Vagina (tissue), 2 donors: ENCODE results near the gene PTPRN2. TPM values are rescaled to one million over a fixed set of nuclear protein-coding genes. Genes with fewer than 3 reads are reported as not detected.
A peak's percentile ranks its signal among the peaks of the same experiment; 100 is the strongest.
"Not testable (repeated sequence)": the region's sequence is repeated elsewhere in the genome, so short reads cannot be mapped to it uniquely, and the experiment has no call there.

ENCODE experiments used
- DNase-seq, 2 donors: peaks; one replicate each; pipeline ENCODE4 v3.0.0-alpha.2; 2017; ENCODE audit errors: extremely low spot score in 2 of 2
- H3K27ac ChIP-seq: fragments of 200-600 bp; sonication (generic); one replicate; pipeline ENCODE4 v1.5.1; 2019
- H3K27me3 ChIP-seq: fragments of 200-600 bp; sonication (generic); one replicate; pipeline ENCODE4 v1.5.1; 2019
- H3K36me3 ChIP-seq, 2 donors: fragments of 200-600 bp; sonication (generic); one replicate each; pipeline ENCODE4 v1.5.1; 2017 to 2019
- H3K4me1 ChIP-seq: fragments of 200-600 bp; sonication (generic); one replicate; pipeline ENCODE4 v1.5.1; 2019
- H3K4me3 ChIP-seq, 2 donors: fragments of 200-600 bp; sonication (generic); 1 replicate in 1 of 2; 2 replicates in 1 of 2; pipeline ENCODE4 v1.5.1; 2016 to 2019
- H3K9me3 ChIP-seq: fragments of 200-600 bp; sonication (generic); one replicate; pipeline ENCODE4 v1.5.1; 2019
- POLR2A ChIP-seq, 2 donors: fragments of 450-650 bp; IDR thresholded peaks; one replicate each; pipeline ENCODE4 v1.6.1; 2017; ENCODE audit warnings: antibody characterized with exemption in 2 of 2, mild to moderate bottlenecking in 2 of 2, moderate library complexity in 2 of 2
- POLR2AphosphoS5 ChIP-seq, 2 donors: sonication (generic); formaldehyde crosslinking; IDR thresholded peaks; one replicate each; pipeline ENCODE4 v1.9.0; 2017; ENCODE audit warnings: antibody characterized with exemption in 2 of 2, mild to moderate bottlenecking in 2 of 2, low read depth in 1 of 2; ENCODE audit not compliant: insufficient read depth in 1 of 2
- intact Hi-C: fragments of 100-400 bp; cut with DNase I; formaldehyde crosslinking; loops from one replicate; pipeline ENCODE4 v1.15.1; 2023
- total RNA-seq: library from RNA; depleted of rRNA; stranded (reverse); fragments of >200 nt; gene quantifications from one replicate; pipeline ENCODE4 v1.2.3, GENCODE V29; 2016
- TF ChIP-seq, protein P1 (sequence below), 3 experiments: fragments of 450-650 bp in 2 of 3; fragments of 200-600 bp in 1 of 3; sonication (generic) in 1 of 3; IDR thresholded peaks; one replicate each; pipeline ENCODE4 v1.5.1; 2017 to 2019; ENCODE audit warnings: antibody characterized with exemption in 3 of 3, mild to moderate bottlenecking in 2 of 3, moderate library complexity in 2 of 3

The PTPRN2 gene
- total RNA-seq, 1 donor from 2014 or later: 7.4 TPM

DNA sequence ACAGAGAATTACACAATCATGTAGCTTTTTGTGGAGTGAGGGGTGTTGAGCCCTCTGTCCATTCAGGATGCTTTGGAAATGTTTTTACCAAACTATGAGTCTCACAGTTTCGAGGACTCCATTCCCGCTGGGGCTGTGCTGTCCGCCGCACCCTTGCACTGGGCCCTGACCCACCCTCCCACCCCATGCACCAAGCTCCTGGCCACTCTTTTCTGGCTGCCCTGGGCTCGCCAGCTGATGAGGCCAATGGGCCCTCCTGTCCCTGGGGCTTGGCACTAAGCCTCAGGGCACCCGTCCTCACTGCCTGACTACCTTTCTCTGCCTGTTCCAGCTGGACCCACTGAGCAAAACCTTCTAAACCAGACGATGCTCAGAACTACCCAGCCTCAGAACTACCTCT is 332.1 kb downstream of the PTPRN2 start:
- TF ChIP-seq, protein P1, sequence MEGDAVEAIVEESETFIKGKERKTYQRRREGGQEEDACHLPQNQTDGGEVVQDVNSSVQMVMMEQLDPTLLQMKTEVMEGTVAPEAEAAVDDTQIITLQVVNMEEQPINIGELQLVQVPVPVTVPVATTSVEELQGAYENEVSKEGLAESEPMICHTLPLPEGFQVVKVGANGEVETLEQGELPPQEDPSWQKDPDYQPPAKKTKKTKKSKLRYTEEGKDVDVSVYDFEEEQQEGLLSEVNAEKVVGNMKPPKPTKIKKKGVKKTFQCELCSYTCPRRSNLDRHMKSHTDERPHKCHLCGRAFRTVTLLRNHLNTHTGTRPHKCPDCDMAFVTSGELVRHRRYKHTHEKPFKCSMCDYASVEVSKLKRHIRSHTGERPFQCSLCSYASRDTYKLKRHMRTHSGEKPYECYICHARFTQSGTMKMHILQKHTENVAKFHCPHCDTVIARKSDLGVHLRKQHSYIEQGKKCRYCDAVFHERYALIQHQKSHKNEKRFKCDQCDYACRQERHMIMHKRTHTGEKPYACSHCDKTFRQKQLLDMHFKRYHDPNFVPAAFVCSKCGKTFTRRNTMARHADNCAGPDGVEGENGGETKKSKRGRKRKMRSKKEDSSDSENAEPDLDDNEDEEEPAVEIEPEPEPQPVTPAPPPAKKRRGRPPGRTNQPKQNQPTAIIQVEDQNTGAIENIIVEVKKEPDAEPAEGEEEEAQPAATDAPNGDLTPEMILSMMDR (IDR thresholded peaks at IDR 0.05): no peak
- TF ChIP-seq POLR2AphosphoS5 (IDR thresholded peaks at IDR 0.05; ENCODE audit: insufficient read depth in 1 of 2, low read depth in 1 of 2) (no peak), POLR2A (IDR thresholded peaks at IDR 0.05) (no peak)
- no peaks in the 10 kb centered on the region for H3K27me3 ChIP-seq

DNA sequence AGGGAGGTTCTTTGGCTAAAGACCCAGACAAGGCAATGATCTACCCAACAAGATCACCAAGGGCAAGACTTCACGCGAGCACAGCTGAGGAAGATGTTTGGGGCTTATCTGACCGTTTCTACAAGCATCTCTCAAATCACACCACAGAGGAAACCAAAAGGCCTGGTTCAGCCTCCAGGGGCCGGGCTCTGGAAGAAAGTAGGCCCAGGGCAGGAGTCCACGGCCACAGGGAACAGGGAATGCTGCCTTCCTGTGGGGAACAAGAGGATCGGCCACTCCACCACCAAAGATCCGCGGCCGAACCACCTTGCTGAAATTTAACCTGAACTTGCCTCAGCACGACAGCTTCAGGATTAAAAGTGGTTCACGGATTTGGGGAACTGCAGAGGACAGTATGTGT is 332.5 kb downstream of the PTPRN2 start:
- no peak for DNase-seq
- H3K27ac ChIP-seq: no peak overlapping the region
- H3K36me3 ChIP-seq: no peaks in the 10 kb centered on the region
- TF ChIP-seq POLR2AphosphoS5 (IDR thresholded peaks at IDR 0.05; ENCODE audit: insufficient read depth in 1 of 2, low read depth in 1 of 2): no peak
- TF ChIP-seq, protein P1 (IDR thresholded peaks at IDR 0.05): no peak
- no peak for TF ChIP-seq POLR2A (IDR thresholded peaks at IDR 0.05)
- H3K4me3 ChIP-seq: no peak overlapping the region
- no peaks in the 10 kb centered on the region for H3K9me3 ChIP-seq
- intact Hi-C loops: no loop called here
- H3K4me1 ChIP-seq: no peaks in the 10 kb centered on the region
- no peaks in the 10 kb centered on the region for H3K27me3 ChIP-seq

More for the DNA sequence above, 332.1 kb downstream of the PTPRN2 start:
- Histone ChIP-seq H3K9me3 (no peaks in the 10 kb centered on the region), H3K36me3 (no peaks in the 10 kb centered on the region), H3K4me3 (no peak overlapping the region), H3K4me1 (no peaks in the 10 kb centered on the region), H3K27ac (no peak overlapping the region)
- DNase-seq: no peak
- intact Hi-C loops: no loop called here

DNA sequence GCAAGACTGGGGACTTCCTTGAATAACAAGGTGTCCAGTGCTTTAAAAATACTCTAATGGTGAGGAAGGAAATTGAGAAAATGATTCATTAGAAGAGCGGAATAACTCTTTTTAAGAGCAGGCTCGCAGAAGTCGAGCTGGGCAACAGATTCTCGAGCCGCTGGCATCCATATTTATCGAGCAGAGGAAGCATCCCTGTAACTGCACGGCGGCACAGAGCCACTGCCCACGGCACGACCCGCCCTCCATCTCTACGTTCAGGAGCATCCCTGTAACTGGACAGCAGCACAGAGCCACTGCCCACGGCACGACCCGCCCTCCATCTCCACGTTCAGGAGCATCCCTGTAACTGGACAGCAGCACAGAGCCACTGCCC is 334.0 kb downstream of the PTPRN2 start:
- DNase-seq, H3K9me3 ChIP-seq, H3K27ac ChIP-seq, H3K36me3 ChIP-seq, H3K27me3 ChIP-seq, intact Hi-C loops, H3K4me1 ChIP-seq, H3K4me3 ChIP-seq: not testable (repeated sequence)

DNA sequence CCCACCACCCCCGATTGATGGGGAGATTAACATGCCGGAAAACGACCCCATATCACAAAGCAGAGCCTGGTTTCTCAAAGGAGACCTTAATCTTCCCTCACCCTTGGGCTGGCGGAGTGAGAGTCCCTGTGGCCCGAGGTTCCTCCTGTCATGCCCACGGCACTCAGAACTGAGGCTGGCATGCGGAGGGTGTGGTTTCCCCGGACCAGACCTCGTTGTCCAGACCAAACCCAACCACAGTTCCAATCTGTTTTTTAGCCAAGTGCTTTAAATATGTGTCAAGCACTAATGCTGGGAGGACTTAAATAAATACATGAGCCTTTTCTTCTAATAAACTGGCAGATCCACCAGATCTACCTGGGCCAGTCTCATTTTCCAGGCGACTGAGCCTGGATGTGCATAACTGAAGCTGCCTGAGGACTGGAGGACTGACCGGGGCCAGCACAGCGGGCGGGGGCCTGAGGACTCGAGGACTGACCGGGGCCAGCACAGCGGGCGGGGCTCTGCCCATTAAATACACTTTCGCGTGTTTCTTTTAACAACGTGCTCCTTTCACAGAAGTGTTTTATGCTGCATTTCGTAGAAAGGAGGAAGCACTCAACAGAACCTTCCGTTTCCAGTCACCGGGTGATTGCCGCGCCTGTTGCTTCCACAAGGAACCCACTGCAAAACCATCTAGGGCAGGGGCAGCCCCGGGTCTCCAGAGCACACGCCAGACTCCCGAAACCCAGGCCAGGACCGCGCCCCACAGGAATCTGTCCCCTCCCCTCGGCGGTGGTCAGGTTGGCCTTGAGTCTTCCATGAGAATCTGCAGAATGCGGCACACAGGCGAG is 334.6 kb downstream of the PTPRN2 start:
- Histone ChIP-seq H3K36me3 (no peaks in the 10 kb centered on the region), H3K27ac (no peak overlapping the region), H3K9me3 (no peaks in the 10 kb centered on the region), H3K4me3 (no peak overlapping the region), H3K4me1 (no peaks in the 10 kb centered on the region), H3K27me3 (no peaks in the 10 kb centered on the region)
- TF ChIP-seq POLR2A (IDR thresholded peaks at IDR 0.05) (no peak), POLR2AphosphoS5 (IDR thresholded peaks at IDR 0.05; ENCODE audit: insufficient read depth in 1 of 2, low read depth in 1 of 2) (no peak)
- TF ChIP-seq, protein P1 (IDR thresholded peaks at IDR 0.05): no peak
- intact Hi-C loops: no loop called here
- DNase-seq: peak in 1 of 2 donors; percentile 43

DNA sequence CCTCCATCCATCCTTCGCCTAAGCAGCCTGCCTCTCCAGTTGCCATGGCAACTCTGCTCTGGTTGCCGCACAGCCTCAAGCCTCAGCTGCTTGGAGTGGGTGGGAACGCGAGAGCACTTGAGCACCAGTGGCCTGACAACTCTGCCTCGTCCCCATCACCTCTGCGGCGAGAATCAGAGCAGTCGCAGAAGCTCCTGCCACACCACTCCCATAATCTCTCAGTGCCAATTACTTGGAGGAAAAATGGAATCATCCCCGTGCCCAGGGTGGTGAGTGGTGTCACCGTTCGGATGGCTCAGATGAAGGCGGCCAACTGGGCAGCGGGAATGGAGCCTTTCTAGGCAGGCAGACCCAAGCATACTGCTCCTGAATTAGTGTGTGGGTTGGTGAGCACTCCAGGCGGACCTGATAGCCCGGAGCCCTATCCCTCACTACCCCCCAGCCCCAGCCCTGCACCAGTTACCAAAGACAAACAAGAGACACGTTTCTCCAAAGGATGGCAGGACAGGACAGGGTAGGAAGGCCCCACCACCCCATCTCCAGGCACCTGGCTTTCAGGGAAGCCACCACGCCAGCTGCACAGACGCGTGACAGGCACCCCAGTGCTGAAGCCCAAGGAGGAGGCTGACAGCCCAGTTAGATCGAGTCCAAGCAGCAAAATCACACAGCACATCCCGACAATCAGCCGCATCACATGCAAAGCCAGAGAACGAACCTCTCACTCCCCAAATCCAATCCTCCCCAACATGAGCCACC is 335.4 kb downstream of the PTPRN2 start:
- Histone ChIP-seq H3K4me3 (no peak overlapping the region), H3K27ac (no peak overlapping the region), H3K36me3 (no peaks in the 10 kb centered on the region), H3K4me1 (no peaks in the 10 kb centered on the region), H3K9me3 (no peaks in the 10 kb centered on the region), H3K27me3 (no peaks in the 10 kb centered on the region)
- TF ChIP-seq POLR2A (IDR thresholded peaks at IDR 0.05) (no peak), POLR2AphosphoS5 (IDR thresholded peaks at IDR 0.05; ENCODE audit: insufficient read depth in 1 of 2, low read depth in 1 of 2) (no peak)
- TF ChIP-seq, protein P1 (IDR thresholded peaks at IDR 0.05): no peak
- intact Hi-C loops: no loop called here
- peak in 1 of 2 donors; percentile 95 for DNase-seq
